Smooth muscle cell (in vitro differentiated cells): ENCODE results near the gene SLC9C1. TPM values are rescaled to one million over a fixed set of nuclear protein-coding genes. Genes with fewer than 3 reads are reported as not detected.

Source experiments
- DNase-seq: peaks from one replicate; lab custom pipeline; 2025; ENCODE audit not compliant: unreplicated experiment; lab: John Stamatoyannopoulos, UW
- H2AFZ ChIP-seq: fragments of 200-600 bp; sonication (generic); 2 replicates; pipeline ENCODE4 v1.6.0; 2016; ENCODE audit warnings: antibody characterized with exemption, low read depth, mild to moderate bottlenecking
- H3F3A ChIP-seq: fragments of 200-600 bp; sonication (generic); 2 replicates; pipeline ENCODE4 v1.6.0; 2017; ENCODE audit warnings: antibody characterized with exemption, low read depth
- H3K27ac ChIP-seq: fragments of 200-600 bp; sonication (generic); 2 replicates; pipeline ENCODE4 v1.5.1; 2016; ENCODE audit warnings: low read depth, mild to moderate bottlenecking
- H3K27me3 ChIP-seq: fragments of 200-600 bp; sonication (generic); 2 replicates; pipeline ENCODE4 v1.6.1; 2016; ENCODE audit warnings: low read depth, mild to moderate bottlenecking
- H3K36me3 ChIP-seq: fragments of 200-600 bp; sonication (generic); 2 replicates; pipeline ENCODE4 v1.5.1; 2016; ENCODE audit warnings: low read depth
- H3K4me1 ChIP-seq: fragments of 200-600 bp; sonication (generic); 2 replicates; pipeline ENCODE4 v1.5.1; 2016; ENCODE audit warnings: low read depth
- H3K4me2 ChIP-seq: fragments of 200-600 bp; sonication (generic); 2 replicates; pipeline ENCODE4 v1.6.0; 2016; ENCODE audit warnings: mild to moderate bottlenecking
- H3K4me3 ChIP-seq: fragments of 200-600 bp; sonication (generic); 2 replicates; pipeline ENCODE4 v1.5.1; 2016; ENCODE audit warnings: mild to moderate bottlenecking
- H3K79me2 ChIP-seq: fragments of 200-600 bp; sonication (generic); 2 replicates; pipeline ENCODE4 v1.6.0; 2016; ENCODE audit warnings: low read depth, mild to moderate bottlenecking
- H3K9ac ChIP-seq: fragments of 200-600 bp; sonication (generic); 2 replicates; pipeline ENCODE4 v1.6.0; 2016; ENCODE audit warnings: low read depth
- H3K9me3 ChIP-seq: fragments of 200-600 bp; sonication (generic); replicated peaks from 2 replicates; pipeline ENCODE4 v1.5.1; 2016; ENCODE audit warnings: low read depth
- H4K20me1 ChIP-seq: fragments of 200-600 bp; sonication (generic); 2 replicates; pipeline ENCODE4 v1.6.0; 2016; ENCODE audit warnings: low read depth
- CTCF ChIP-seq: fragments of 200-600 bp; sonication (generic); IDR thresholded peaks from 2 replicates; pipeline ENCODE4 v1.5.1; 2017; ENCODE audit warnings: borderline replicate concordance, mild to moderate bottlenecking, antibody characterized with exemption; ENCODE audit not compliant: insufficient read depth, poor library complexity, severe bottlenecking
- WGBS: methylation state at CpG from one replicate; pipeline ENCODE4 v1.1.7; 2016; ENCODE audit warnings: low lambda C conversion rate; 5-methylcytosine and 5-hydroxymethylcytosine counted together
- polyA plus RNA-seq: library from polyadenylated mRNA; unstranded; fragments of >200 nt; fragmentation: Nextera tagmentation; extraction: Ambion mirVana; gene quantifications from 2 replicates; pipeline ENCODE4 v1.2.1, GENCODE V29; 2016
- total RNA-seq: library from RNA; depleted of rRNA; stranded (reverse); fragments of >200 nt; gene quantifications from 2 replicates; pipeline ENCODE4 v1.2.3, GENCODE V29; 2014

SLC9C1 gene
- total and polyA plus RNA-seq, 2 experiments from 2014 or later = not detected

DNA sequence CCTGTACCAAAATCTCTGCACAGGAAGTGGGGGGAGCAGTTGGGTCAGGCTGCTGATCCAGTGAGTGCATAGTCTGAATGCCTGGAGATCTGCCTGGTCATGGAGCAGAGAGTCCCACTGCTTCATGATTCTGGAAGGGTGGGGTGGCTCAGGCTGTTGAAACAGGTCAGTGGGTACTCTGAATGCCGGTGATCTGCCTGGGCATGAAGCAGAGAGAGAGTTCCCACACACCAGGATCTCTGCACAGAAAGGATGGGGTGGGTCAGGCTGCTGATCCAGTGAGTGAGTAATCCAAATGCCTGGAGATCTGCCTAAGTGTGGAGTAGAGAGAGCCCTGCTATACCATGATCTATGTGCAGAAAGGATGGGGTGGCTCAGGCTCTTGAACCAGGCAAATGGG is 144.9 kb downstream of the SLC9C1 start:
- Histone ChIP-seq H3K9ac (no peak overlapping the region), H3K27ac (no peak overlapping the region), H3K27me3 (no peaks in the 10 kb centered on the region), H3K4me3 (no peak overlapping the region), H3K36me3 (no peaks in the 10 kb centered on the region), H2AFZ (no peak overlapping the region), H4K20me1 (no peaks in the 10 kb centered on the region), H3K9me3 (no peaks in the 10 kb centered on the region), H3K4me1 (no peaks in the 10 kb centered on the region), H3F3A (no peaks in the 10 kb centered on the region), H3K4me2 (no peak overlapping the region), H3K79me2 (no peaks in the 10 kb centered on the region)
- DNase-seq = no peak
- 100% methylated on average over 1 of the region's 1 CpG for WGBS
- TF ChIP-seq CTCF = no peak

- Histone ChIP-seq H2AFZ (no peak overlapping the region), H3K27me3 (no peaks in the 10 kb centered on the region), H3F3A (no peaks in the 10 kb centered on the region), H3K9ac (no peak overlapping the region), H3K79me2 (no peaks in the 10 kb centered on the region), H3K9me3 (no peaks in the 10 kb centered on the region), H3K4me3 (no peak overlapping the region), H3K27ac (no peak overlapping the region), H3K36me3 (no peaks in the 10 kb centered on the region), H4K20me1 (no peaks in the 10 kb centered on the region), H3K4me1 (peaks cover 3% of the 10 kb centered on the region), H3K4me2 (no peak overlapping the region)
- 89% methylated on average over 1 of the region's 1 CpG for WGBS
- TF ChIP-seq CTCF = no peak
- no peak for DNase-seq
Observed at GRCh38 chr3:112143689-112144088, 150.3 kb downstream of the SLC9C1 start.

- H3K4me2 ChIP-seq = no peak overlapping the region
Observed at GRCh38 chr3:112143251-112143650, 150.8 kb downstream of the SLC9C1 start.

More at GRCh38 chr3:112143251-112143650, 150.8 kb downstream of the SLC9C1 start:
- Histone ChIP-seq H3K27me3 (no peaks in the 10 kb centered on the region), H3F3A (no peaks in the 10 kb centered on the region), H2AFZ (no peak overlapping the region), H3K4me1 (peaks cover 8% of the 10 kb centered on the region), H3K9ac (no peak overlapping the region), H3K79me2 (no peaks in the 10 kb centered on the region), H3K27ac (no peak overlapping the region), H3K4me3 (no peak overlapping the region), H3K9me3 (no peaks in the 10 kb centered on the region), H3K36me3 (no peaks in the 10 kb centered on the region), H4K20me1 (no peaks in the 10 kb centered on the region)
- no peak for DNase-seq
- 79% methylated on average over 1 of the region's 1 CpG for WGBS
- no peak for TF ChIP-seq CTCF
